Activated T-cell treated with anti-CD3 and anti-CD28 coated beads, Interleukin-2, amount 50 U/mL, for 1 hour (primary cell): ENCODE results near the gene MAPK6.
A peak's percentile ranks its signal among the peaks of the same experiment; 100 is the strongest.

Experiments
- DNase-seq: peaks from one replicate; pipeline ENCODE4 v3.0.0-alpha.2; 2020

The MAPK6 gene

GRCh38 chr15:52105846-52106245 is 86.8 kb downstream of the MAPK6 start:
- no peak for DNase-seq

GRCh38 chr15:52106641-52107040 is 87.6 kb downstream of the MAPK6 start:
- DNase-seq: no peak

- DNase-seq: no peak
Observed at GRCh38 chr15:52107238-52107637, 88.2 kb downstream of the MAPK6 start.

GRCh38 chr15:52109559-52110451 is 90.8 kb downstream of the MAPK6 start:
- no peak for DNase-seq

- no peak for DNase-seq
Observed at GRCh38 chr15:52111517-52112202, 92.6 kb downstream of the MAPK6 start.

GRCh38 chr15:52112203-52112750 is 93.3 kb downstream of the MAPK6 start:
- peak; percentile 64 for DNase-seq

GRCh38 chr15:52113235-52113634 is 94.2 kb downstream of the MAPK6 start:
- DNase-seq: no peak

GRCh38 chr15:52113708-52114107 is 94.7 kb downstream of the MAPK6 start:
- no peak for DNase-seq

- DNase-seq: no peak
Observed at GRCh38 chr15:52114261-52115055, 95.4 kb downstream of the MAPK6 start.

- DNase-seq: no peak
Observed at GRCh38 chr15:52115598-52116427, 96.8 kb downstream of the MAPK6 start.
